GM10266 (cell line): ENCODE data around the gene AQP9.

ENCODE experiments used
- DNase-seq: peaks from one replicate; pipeline ENCODE4 v3.0.0; 2012; ENCODE audit errors: extremely low spot score
- TF ChIP-seq, protein P1 (sequence below): IDR thresholded peaks from 2 replicates; pipeline ENCODE4 v1.5.1; 2012; ENCODE audit warnings: mild to moderate bottlenecking, low read depth; ENCODE audit not compliant: control insufficient read depth, insufficient read depth; ENCODE audit errors: missing control alignments

Gene AQP9

DNA sequence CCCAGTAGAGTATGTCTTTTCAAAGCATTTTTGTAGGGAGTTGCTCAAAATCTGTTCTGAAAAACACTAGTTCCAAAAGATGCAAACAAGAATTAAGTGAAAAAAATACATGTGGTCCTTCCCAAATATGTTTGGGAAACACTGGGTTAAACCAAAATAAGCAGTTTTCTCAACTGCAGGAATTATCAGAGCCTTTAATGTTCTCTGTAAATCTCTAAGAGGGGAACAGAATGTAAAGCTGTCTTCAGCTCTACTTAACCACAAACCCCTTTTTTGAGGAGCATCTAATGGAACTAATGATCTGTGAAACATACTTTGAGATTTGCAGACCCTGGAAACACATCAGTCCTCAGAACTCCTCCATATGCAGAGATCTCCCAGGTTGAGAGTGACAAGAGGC is 9.9 kb downstream of the AQP9 start:
- TF ChIP-seq, protein P1, sequence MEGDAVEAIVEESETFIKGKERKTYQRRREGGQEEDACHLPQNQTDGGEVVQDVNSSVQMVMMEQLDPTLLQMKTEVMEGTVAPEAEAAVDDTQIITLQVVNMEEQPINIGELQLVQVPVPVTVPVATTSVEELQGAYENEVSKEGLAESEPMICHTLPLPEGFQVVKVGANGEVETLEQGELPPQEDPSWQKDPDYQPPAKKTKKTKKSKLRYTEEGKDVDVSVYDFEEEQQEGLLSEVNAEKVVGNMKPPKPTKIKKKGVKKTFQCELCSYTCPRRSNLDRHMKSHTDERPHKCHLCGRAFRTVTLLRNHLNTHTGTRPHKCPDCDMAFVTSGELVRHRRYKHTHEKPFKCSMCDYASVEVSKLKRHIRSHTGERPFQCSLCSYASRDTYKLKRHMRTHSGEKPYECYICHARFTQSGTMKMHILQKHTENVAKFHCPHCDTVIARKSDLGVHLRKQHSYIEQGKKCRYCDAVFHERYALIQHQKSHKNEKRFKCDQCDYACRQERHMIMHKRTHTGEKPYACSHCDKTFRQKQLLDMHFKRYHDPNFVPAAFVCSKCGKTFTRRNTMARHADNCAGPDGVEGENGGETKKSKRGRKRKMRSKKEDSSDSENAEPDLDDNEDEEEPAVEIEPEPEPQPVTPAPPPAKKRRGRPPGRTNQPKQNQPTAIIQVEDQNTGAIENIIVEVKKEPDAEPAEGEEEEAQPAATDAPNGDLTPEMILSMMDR = no peak
- DNase-seq = no peak

DNA sequence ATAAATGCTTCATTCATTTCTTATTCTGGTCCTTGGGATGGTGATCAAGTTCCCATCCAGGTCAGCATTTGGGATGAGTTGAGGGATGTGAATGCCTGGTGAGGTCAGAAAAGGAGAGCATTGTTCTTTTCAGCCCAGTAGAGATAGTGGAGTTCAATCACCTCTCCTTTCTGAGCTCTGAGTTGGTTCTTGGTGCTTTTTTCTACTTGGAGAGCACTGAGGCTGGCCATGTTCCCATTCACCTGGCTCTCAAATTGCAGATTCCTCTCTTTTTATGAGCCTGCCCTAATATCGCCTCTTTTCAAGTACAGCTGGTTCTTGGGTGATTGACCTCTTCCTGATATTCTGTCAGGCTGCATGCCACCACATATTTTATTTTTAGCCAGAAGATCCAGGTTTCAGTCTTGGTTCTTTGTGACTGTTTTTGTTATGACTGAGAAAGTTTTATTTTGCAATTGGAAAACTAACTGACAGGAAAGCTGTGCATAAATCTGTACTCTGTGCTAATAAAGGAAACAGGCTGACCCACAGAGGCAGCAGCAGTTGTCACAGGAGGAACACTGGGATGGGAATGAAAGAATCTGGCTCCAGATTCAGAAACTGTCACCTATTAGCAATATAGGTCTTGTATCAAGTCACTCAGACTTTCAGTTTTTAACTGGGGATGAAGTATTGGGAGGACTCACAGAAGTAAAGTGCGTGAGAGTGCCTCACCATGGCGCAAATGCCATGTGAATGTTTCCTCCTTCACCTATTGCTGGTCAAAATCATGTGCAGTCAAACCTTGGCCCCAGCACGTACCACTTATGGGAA is 10.7 kb downstream of the AQP9 start:
- no peak for DNase-seq
- TF ChIP-seq, protein P1 = no peak

DNA sequence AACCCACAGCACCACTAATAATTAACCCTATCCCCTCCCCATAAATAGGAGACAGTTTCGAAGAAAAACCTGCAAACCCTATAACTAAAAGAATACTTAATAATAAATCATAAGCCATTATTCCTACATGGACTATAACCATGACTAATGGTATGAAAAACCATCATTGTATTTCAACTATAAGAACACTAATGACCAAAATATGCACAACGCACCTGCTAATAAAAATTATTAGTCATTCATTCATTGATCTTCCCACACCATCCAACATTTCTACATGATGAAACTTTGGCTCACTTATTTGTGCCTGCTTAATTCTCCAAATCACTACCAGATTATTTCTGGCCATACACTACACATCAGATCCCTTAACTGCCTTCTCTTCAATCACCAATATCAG is 16.6 kb downstream of the AQP9 start:
- DNase-seq = no peak
- TF ChIP-seq, protein P1 = no peak

DNA sequence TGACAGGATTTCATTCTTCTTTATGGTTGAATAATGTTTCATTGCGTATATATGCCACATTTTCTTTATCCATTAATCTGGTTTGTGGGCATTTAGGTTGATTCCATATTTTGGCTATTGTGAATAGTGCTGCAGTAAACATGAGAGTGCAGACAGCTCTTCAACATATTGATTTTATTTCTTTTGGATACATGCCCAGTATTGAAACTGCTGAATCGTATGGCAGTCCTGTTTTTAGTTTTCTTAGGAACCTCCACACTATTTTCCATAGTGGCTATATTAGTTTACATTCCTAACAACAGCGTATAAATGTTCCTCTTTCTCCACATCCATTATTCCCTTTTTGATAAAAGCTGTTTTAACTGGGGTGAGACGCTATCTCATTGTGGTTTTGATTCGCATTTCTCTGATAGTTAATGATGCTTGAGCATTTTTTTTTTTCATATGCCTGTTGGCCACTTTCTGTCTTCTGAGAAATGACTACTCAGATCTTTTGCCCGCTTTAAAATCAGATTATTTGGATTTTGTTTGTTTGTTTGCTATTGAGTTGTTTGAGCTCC is 21.7 kb downstream of the AQP9 start:
- no peak for DNase-seq
- TF ChIP-seq, protein P1 = no peak

DNA sequence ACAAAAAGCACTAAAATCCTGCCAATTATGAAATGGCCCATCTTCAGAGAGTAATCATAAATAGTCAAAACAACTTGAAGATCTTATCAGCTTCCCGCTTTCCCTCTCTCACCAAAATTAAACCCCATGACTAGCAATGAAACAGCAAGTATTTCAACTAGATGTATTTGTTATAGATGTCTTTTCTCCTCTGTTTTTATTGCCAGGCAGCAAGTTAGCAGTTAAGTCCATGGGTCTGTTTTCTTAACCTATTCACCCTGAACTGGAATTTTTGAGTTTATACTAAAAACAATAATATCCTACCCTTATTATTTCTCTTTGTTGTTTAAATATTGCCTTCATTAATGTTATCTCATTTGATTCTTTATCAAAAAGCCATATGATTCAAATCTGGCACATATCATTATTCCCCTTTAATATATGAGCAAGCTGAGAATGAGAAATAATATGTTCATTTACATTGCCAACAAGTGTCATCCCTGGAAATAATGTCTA is 23.3 kb downstream of the AQP9 start:
- DNase-seq = no peak
- TF ChIP-seq, protein P1 = no peak

DNA sequence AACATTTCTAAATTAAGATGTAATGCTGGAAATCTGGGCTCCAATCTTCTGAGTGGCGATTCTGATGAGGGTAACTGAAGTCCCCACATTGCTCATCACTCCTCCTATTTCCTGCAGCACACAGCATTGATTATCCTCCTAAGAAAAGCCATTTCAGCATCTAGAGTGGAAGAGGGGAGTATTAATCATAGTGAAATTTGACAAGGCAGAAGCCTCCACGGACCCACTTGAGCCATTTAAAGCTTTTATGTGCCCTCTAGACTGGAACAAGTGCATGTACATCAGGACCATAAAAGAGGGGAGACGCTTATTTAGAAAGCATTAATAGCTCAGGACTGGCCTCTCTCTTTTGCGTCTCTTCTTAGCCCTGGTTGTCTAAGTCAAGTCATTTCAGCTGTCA is 25.8 kb downstream of the AQP9 start:
- no peak for DNase-seq

DNA sequence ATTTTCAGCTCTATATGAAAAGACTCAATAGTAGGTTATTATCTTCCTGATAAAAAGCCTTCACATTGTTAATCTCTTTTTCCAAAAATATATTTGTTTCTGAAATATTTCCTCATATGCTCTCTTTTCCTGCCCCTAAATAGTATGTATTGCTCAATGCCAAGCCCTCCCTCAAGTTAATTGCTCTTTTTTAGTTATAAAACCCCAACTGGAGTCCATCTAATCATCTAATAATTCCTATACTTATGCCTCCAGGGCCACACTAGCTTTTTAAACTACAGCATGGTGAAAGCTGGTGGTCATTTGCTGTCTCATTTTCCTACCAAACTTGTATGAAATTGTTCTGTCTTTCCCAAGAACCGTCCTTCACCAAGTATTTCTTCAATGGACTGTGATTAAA is 26.7 kb downstream of the AQP9 start:
- no peak for DNase-seq
- TF ChIP-seq, protein P1 = no peak

More for the DNA sequence above, 25.8 kb downstream of the AQP9 start:
- TF ChIP-seq, protein P1 = no peak
